ENCODE data around the gene BCAT1.

DNA sequence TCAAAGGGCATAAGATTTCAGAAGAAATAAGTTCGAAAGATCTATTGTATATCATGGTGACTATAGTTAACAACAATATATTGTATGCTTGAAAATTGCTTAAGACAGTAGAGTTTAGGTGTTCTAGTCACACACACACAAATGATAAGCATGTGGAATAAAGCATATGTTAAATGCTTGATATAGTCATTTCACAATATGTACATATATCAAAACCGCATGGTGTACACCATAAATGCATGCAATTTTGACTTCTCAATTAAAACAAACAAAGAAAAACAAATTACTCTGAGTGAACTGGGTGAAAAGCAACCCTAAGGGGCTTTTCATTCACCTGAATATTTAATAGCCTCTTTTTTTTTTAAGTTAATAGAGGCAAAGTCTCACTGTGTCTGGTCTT is 40.3 kb upstream of the BCAT1 start:
- TF ChIP-seq, protein P1, sequence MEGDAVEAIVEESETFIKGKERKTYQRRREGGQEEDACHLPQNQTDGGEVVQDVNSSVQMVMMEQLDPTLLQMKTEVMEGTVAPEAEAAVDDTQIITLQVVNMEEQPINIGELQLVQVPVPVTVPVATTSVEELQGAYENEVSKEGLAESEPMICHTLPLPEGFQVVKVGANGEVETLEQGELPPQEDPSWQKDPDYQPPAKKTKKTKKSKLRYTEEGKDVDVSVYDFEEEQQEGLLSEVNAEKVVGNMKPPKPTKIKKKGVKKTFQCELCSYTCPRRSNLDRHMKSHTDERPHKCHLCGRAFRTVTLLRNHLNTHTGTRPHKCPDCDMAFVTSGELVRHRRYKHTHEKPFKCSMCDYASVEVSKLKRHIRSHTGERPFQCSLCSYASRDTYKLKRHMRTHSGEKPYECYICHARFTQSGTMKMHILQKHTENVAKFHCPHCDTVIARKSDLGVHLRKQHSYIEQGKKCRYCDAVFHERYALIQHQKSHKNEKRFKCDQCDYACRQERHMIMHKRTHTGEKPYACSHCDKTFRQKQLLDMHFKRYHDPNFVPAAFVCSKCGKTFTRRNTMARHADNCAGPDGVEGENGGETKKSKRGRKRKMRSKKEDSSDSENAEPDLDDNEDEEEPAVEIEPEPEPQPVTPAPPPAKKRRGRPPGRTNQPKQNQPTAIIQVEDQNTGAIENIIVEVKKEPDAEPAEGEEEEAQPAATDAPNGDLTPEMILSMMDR (IDR thresholded peaks at IDR 0.05): no peak
- TF ChIP-seq POLR2A (IDR thresholded peaks at IDR 0.05): no peak
